GM21515 (cell line): ENCODE measurements around the gene USP22.
"Not testable (repeated sequence)": the region's sequence is repeated elsewhere in the genome, so short reads cannot be mapped to it uniquely, and the experiment has no call there.

Source experiments
- ATAC-seq: cut with Tn5 transposase; IDR thresholded peaks from one replicate; pipeline ENCODE4 v1.9.1; 2021; ENCODE audit not compliant: unreplicated experiment

The USP22 gene

DNA sequence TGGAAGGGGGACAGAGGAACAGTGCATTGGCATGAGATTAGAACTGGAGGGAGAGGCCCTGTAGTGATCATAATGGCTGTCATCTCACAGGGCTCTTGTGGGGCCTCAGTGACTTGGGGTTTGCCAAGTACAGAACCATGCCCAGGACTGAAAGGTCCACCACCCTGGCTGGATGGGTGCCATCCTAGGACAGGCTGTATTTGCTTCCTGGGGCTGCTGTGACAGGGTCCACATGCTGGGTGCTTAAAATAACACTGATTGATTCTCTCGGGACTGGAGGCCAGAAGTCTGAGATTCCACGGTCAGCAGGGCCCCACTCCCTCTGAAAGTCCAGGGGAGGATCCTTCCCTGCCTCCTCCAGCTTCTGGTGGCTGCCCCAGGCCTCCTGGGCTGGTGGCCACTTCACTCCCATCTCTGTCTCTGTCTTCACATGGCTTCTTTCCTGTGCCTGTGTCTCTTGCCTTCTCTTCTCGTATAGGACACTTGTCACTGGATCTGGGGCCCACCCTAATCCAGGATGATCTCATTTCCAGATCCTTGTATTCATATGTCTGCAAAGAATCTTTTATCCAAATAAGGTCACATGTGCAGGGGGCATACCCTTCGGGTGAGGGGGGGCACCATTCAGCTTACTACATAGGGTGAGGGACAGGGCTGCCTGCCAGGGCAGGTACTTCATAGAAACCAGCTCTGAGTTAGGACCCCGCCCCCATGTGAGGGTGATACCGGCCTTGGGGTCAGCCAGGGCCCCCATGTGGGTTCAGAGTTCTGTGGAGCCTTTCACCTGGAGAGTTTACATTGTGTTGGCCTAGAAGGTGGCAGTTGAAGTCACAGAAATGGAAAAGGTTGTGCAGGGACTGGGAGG lies 52.6 kb downstream of the USP22 start:
- no peak for ATAC-seq

DNA sequence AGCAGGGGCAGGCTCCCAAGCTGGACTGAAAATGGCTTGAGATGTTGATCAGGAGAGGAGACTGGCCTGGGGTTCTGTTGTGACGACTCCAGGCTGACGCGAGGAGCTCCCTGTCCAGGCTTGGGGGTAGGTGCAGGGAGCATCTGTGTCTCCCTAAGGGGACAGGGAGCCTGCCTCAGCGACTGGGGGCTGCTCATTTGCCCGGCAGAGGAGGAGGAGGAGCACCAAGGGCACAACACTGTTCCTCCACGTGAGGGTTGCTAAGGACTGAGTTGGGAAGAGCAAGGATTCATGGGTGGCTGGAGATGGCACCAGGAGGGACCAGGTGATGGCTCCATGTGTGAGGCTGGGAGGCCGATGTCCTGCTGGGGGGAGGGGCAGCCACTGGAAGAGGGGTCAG lies 53.3 kb downstream of the USP22 start:
- no peak for ATAC-seq

DNA sequence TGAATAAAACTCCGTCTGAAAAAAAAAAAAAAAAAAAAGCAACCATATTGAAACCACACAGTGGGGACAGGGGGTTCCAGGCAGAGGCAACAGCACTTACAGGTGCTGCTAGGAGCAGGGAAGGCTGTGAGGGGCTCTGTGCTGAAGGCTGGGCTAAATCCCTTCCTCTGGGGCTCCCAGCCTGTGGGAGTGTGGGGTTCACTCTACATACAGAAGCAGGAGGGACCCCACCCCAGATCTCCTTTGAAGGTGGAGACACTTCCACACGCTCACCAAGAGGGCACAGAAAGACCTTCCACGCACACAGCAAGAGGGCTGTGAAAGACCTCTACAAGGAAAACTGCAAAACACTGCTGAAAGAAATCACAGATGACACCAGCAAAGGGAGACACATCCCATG lies 53.9 kb downstream of the USP22 start:
- no peak for ATAC-seq

DNA sequence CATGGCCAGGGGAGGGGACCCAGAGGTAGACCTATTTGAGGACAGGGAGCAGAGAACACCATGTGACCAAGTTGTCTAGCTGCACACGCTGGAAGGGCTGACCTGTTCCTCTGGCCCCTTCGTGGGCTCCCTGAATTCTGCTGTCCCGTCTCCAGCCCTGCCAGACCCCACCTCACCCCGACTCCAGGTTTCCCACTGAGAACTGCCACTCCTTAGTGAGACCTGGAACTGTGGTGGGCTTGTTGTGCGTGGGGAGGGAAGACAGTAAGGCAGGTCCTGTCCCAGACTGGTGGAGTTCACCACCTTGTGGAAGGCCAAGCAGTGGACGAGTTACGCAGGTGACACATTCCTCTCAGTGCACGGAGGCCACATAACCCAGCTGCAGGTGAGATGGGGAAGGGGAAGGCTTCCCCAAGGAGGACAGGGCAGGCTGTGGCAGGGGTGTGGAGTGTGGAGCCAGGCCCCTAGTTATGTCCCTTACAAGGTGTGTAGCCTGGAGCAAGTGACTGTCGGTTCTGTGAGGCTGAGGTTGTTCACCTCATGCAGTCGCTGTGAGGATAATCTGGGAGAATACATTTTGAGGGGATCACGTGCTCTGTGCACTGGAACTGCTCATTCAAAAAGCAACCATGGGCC lies 54.7 kb downstream of the USP22 start:
- ATAC-seq, result no peak

DNA sequence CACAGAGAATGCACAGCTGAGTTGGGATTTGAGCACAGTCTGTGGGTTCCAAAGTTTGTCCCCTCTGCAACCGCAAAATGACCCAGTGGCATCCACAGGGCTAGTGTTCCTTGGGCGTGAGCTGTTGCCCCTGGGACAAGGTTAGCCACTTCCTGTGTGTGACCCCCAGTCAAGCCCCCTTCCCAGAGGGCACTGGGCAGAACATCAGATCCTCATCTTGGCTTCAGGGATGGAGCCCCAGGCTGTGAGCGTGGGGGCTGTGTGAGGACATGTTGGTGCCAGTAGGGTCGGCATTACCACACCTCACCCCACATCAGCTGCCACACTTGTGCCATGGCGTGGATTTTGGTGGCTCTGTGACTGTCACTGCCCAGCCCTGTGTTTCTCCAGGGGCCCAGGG lies 55.3 kb downstream of the USP22 start:
- ATAC-seq, result no peak

DNA sequence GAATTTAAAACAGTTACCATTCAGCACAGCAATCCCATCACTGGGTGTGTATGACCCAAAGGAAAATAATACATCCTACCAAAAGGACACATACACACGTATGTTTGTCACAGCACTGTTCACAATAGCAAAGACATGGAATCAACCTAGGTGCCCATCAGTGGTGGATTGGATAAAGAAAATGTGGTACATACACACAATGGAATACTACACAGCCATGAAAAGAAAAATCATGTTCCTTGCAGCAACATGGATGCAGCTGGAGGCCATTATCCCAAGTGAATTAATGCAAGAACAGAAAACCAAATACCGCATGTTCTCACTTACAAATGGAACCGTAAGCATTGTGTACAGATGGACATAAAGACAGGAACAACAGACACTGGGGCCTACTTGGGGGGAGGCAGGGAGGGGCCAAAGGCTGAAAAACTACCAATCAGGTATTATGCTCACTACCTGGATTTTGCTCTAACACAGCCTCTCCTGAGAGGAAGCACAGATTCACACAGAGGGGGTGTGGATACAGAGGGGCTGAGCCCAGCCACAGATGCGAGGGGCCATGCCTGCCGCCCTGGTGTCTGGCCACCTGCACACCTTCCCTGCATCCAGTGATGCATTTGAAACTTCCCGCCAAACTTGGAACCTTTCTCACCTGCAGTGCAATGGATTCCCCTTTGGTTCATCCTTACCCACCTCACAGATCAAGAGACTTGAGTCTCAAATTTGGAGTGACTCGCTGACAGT lies 55.9 kb downstream of the USP22 start:
- ATAC-seq, result no peak

DNA sequence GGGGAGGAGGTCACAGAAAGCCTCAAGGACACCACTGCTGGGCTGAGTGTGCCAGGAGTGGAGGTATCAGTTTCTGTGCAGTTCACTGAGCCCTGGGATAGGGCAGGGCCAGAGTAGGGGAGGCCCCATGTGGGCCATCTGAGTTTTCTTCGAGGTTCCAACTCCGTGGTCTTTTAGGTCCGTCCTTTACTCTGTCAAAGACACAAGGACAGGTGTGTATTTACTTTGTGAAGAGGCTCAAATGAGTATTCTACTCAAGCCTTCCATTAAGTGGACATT lies 59.5 kb downstream of the USP22 start:
- ATAC-seq, result no peak

DNA sequence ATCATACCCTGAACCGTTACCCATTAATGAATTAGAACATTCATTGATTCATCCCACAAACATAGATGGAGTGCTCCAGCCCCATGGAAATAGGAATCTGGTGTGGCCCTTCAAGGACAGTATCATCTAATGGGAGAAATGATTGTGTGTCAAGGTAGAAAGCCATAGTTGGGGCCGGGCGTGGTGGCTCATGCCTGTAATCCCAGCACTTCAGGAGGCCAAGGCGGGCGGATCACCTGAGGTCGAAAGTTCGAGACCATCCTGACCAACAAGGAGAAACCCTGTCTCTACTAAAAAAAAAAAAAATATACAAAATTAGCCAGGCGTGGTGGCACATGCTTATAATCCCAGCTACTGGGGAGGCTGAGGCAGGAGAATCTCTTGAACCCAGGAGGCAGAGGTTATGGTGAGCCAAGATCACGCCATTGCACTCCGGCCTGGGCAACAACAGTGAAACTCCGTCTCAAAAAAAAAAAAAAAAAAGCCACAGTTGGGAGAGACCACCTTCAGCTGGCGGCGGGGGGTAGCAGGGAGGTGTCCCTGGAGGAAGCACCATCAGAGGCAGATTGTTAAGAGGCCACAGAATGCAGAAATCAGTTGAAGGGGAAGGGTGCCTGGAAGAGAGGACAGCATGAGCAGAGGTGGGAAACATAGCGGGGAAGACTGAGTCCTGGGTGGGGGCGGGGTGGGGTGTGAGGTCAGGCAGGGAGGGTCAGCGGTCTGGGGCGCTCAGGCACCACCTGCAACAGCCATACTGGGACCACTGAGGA lies 60.0 kb downstream of the USP22 start:
- ATAC-seq, result no peak

DNA sequence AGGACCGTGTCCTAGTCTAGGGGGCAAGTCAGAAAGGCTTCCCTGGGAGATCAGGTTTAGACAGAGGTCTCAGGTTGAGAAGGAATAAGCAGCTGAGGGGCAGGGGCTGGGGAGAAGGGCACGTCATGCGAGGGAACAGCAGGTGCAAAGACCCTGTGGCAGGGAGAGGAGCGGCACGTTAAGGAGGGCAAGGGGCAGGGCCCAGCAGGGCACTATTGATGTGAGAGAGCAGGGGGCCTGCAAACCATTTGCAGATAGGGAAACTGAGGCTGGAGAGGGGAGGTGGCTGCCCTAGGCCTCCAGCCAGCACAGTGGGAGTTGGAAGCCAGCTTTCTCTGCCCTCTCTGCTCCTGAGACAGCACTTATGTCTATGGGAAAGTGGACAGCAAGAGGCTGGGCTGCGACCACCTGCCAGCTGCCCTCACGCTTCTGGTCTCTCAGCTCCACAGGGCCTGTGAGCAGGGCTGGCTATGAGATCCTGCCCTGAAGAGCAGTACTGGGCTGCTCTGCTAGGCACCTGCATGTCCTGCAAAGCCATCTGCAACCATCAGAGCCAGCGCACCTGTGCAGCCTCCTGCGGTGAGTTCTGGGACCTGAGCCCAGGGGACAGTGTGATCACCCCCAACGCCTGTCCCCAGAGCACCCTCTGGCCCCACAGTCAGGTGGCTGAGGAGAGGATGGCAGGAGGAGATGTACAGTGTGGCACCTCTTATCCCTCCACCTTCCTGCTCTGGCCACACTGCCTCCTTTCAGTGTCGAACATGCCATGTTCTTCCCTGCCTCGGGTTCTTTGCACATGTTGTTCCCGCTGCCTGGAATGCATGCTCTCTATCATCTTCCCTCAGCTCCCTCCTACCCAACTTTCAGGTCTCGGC lies 61.5 kb downstream of the USP22 start:
- ATAC-seq, result no peak

DNA sequence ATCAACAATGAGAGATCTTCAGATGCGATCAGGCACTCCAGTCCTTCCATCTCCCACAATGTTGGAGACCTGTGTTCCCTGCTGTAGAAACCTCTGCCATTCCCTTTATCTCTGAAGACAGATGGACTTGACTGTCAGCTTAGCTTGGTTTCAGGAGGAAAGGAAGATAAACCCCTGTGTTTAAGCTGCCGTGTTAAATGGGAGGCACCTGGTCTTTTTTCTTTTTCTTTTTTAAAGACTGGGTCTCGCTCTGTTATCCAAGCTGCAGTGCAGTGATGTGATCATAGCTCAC lies 63.1 kb downstream of the USP22 start:
- no peak for ATAC-seq

DNA sequence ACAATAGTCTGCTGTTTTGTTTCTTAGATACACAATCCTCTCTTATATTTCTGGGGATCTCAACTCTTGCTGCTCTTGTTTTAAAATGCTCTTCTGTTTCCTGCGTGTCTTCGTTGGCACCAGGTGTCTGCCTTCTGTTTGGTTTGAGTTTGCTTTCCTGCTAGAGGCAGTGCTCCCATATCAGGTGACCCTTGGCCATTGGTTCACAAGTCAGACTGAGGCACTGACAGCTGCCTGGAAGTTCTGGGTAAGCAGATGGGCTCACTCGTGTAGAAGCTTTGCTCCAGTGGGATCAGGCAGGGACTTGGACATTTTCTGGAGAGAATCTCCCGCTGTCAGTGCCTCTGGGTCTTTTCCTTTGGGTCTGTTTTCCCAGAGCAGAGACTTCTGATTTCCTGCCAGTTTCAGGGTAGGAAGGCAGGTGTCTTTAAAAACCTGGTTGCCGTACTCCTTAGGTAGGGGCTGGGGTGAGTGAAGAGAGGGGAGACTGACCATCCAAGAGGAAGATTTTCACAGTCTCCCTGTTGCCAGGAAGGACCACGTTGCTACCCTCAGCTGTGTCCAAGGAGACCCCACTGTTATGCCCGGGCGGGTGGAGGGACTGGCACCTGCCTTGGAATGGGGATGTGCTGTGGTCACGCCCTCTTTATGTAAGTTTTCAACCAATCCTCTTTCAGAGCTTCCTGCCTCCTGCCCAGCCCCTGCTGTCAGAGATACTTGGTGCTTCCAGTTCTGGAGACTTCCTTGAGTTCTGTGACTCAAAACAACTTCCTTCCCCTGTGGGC lies 63.6 kb downstream of the USP22 start:
- not testable (repeated sequence) for ATAC-seq

DNA sequence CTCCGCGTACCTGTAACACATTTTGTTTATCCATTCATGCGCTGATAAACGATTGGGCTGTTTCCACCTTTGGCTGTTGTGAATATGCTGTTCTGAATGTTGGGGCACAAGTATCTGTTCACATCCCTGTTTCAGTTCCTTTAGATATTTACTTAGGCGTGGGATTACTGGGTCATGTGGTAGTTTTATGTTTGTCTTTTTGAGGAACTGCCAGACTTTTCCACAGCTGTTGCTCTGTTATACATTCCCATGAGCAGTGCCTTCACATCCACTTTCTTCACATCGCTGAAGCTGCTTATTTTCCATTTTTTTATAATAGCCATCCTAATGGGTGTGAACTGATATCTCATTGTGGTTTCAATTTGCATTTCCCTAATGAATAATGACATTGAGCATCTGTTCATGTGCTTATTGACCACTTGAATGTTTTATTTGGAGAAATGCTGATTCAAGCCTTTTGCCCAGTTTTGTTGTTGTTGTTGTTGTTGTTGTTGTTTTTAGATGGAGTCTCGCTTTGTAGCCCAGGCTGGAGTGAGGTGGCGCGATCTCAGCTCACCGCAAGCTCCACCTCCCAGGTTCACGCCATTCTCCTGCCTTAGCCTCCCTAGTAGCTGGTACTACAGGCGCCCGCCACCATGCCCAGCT lies 65.1 kb downstream of the USP22 start:
- not testable (repeated sequence) for ATAC-seq

DNA sequence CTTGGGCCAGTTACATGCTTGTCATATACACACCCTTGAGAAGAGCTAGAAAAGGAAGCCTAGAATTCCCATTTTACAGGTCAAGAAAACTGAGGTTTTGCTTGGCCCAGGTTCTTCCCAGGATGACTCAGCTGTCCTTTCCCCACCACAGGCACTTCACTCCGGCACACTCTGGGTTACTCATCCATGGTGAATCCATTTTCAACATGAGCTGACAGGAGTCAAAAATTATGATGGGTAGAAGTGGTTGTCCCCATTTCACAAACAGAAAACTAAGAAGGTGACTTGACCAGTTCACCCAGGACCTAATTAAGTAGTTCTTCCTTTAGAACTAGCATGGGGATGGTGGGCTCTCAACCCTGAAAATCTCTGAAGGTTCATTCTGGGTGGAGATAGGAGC lies 67.2 kb downstream of the USP22 start:
- no peak for ATAC-seq

DNA sequence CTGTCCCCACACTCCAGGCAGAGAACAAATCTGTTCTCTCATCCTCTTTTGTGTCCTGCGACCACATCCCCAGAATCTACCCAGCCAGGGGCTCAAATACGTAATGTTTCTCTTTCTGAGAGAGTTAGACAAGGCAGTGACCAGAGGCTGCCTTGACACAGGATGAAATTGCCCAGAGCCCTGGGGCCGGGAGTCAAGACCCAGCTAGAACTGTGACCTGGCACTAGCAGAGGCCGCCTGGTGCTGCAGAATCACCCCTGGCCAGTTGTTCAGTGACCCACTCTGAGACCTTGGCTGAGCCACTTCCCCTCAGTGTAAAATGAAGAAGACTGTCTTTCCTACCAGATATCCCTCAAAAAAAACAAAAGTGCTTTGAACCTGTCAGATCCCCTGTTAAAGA lies 72.5 kb downstream of the USP22 start:
- no peak for ATAC-seq

DNA sequence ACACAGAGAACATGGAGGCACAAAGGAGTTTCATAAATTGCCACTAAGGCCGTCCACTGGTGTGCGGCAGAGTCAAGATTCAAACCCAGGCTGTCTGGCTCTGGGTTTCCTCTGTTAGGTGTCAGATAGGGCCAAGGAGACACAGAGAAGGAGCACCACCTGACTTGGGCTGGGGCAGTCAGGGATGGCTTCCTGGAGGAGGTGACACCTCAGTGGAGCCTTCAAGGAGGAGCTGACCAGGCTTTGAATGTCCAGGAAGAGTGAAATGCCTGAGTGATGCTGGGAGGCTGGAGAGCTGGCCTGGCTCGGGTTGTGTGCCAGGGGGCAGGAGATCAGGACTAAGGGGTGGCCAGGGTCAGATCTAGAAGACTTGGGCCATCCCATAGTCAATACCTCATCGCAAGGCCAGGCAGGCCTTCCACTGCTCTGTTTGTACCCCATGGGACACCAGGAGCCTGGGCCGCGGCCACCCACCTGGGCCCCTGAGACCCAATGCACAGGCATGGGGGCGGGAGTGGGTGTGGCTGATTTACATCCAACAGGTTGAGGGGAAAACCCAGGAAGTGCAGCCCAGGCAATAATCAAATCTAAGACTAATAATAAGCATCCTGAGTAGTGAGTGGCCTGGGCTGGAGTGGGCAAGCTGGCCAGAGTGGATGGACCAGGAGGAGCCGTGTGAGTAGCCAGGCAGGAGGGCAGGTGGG lies 73.7 kb downstream of the USP22 start:
- no peak for ATAC-seq

DNA sequence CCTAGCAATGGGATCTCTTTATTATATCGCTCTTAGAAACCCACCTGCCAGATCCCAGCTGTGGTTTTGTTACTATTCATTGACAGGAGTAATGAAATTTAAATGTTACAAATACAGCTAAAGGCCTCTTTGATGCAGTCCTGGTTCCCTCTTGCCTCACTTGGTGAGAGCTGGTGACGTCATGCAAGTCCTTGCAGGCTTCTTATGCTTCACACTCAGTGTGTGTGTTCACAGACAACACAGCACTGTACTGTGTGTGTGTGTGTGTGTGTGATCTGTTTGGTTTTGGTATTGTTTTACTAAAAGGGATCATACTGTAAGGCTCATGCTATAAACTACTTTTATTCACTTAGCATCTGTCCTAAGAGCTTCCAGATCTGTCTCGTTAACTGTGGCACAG lies 75.0 kb downstream of the USP22 start:
- ATAC-seq, result no peak

DNA sequence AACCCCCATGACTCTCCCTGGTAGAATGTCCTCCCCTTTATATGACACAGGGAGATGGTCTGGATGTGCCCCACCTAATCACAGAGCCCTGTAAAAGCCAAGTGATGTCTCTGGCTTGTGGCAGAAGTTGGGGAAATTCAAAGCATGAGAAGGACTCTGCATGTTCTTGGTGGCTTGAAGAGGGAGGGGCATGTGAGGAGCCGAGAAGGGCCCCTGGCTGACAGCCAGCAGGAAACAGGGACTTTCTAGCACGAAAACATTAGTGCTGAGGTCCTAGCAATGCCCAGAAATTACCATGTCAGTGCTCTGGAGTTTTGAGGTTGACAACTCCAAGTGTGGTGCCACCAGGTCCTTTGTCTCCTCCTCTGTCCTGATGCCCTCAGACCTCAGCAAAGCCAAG lies 75.9 kb downstream of the USP22 start:
- no peak for ATAC-seq

DNA sequence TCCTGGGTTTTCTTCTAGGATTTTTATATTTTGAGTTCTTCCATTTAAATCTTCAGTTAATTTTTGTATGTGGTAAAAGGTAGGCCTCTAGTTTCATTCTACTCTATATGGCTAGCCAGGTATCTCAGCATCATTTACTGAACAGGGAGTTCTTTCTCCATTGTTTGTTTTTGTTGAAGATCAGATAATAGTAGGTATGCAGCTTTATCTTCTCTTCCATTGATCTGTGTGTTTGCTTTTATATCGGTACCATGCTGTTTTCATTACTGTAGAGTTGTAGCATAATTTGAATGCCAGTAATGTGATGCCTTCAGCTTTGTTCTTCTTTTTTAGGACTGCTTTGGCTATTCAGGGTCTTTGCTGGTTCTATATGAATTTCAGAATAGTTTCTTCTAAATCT lies 77.3 kb downstream of the USP22 start:
- no peak for ATAC-seq

DNA sequence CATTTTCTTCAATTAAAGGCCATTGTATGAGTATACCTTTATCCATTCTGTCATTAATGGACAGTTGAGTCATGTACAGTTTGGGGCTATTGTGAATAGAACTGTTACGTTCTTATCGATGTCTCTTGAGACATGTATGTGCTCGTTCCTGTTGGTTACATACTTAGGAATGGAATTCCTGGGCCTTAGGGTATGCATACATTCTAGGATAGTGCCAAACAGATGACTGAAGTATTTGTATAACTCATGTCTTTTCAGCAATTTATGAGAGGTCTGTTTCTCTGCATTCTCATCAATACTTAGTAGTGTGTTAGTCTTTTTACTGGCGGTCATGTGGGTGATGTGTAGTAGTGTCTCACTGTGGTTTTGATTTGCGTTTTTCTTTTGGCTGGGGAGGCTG lies 81.2 kb downstream of the USP22 start:
- ATAC-seq, result no peak
